Measurements from ENCODE around the gene KCNK18. TPM values are rescaled to one million over a fixed set of nuclear protein-coding genes. Genes with fewer than 3 reads are reported as not detected.

The KCNK18 gene
- total and polyA plus RNA-seq, 2 donors (not counting 3 experiments of a cell fraction or from before 2014, with no cell fraction given) = not detected

- intact Hi-C loops (cut with micrococcal nuclease) = no loop called here
- BruUV-seq (replicated peaks) = no TSS peak
- Histone ChIP-seq H3K79me2 (ENCODE audit: control insufficient read depth, insufficient read depth, low read length) (no peaks in the 10 kb centered on the region), H4K20me1 (replicated peaks; ENCODE audit: control insufficient read depth, extremely low read depth, insufficient read depth, low read length) (no peaks in the 10 kb centered on the region), H3K9me3 (replicated peaks; ENCODE audit: control insufficient read depth, insufficient read depth, low read length) (no peaks in the 10 kb centered on the region), H3K9me1 (replicated peaks; ENCODE audit: control insufficient read depth, extremely low read depth, insufficient read depth, low read length) (no peaks in the 10 kb centered on the region), H3K27ac (ENCODE audit: insufficient read depth, low read depth, low read length) (no peak overlapping the region), H2AFZ (ENCODE audit: low read depth, low read length) (no peak overlapping the region), H3K36me3 (ENCODE audit: control insufficient read depth in 2 of 2, extremely low read depth in 1 of 2, insufficient read depth in 2 of 2, low read length in 2 of 2) (no peaks in the 10 kb centered on the region), H3K4me2 (ENCODE audit: insufficient read depth, low read length) (no peak overlapping the region), H3K4me1 (ENCODE audit: control insufficient read depth, extremely low read depth, insufficient read depth, low read length) (no peaks in the 10 kb centered on the region), H3K9ac (replicated peaks; ENCODE audit: extremely low read depth, insufficient read depth, low read length) (no peak overlapping the region), H3K4me3 (replicated peaks in 1 of 3; ENCODE audit: insufficient read depth in 1 of 3, low read depth in 1 of 3, low read length in 3 of 3) (no peak overlapping the region), H3K27me3 (ENCODE audit: control insufficient read depth in 2 of 2, insufficient read depth in 2 of 2, low read length in 2 of 2) (no peaks in the 10 kb centered on the region)
- no peak for TF ChIP-seq JUN (IDR thresholded peaks at IDR 0.05; ENCODE audit: borderline replicate concordance, insufficient read depth, insufficient read length, low read depth)
- TF ChIP-seq MAX (IDR thresholded peaks at IDR 0.05; ENCODE audit: insufficient read depth, insufficient read length) = no peak
- no peak for TF ChIP-seq MYC (IDR thresholded peaks at IDR 0.05; ENCODE audit: low read depth, low read length)
- no peak for TF ChIP-seq POLR2A (IDR thresholded peaks at IDR 0.05; ENCODE audit: low read depth, low read length)
- no peak for TF ChIP-seq EZH2 (IDR thresholded peaks at IDR 0.05; ENCODE audit: borderline replicate concordance, low read depth, low read length, severe bottlenecking)
- no peak for TF ChIP-seq FOS (IDR thresholded peaks at IDR 0.05; ENCODE audit: borderline replicate concordance, insufficient read depth, low read length)
- DNase-seq (ENCODE audit: low read depth, low spot score) (no peak), FAIRE-seq (no peak)
- ChIA-PET CTCF (interaction anchor here (1.3 kb wide), 1 partner anchor 28 kb away, joined by 6 read pairs; no protein-coding TSS in a partner anchor), POLR2A (no interaction called here)
- dilution Hi-C loops (cut with MboI; ENCODE audit: extremely low pct_ligation_motif_present, low sequenced_read_pairs) = no loop called here
Measured at GRCh38 chr10:117188371-117188770, 8.9 kb upstream of the KCNK18 start.

- no peaks in the 10 kb centered on the region for H4K20me1 ChIP-seq (replicated peaks; ENCODE audit: control insufficient read depth, extremely low read depth, insufficient read depth, low read length)
- BruUV-seq (replicated peaks) = no TSS peak
- CTCF ChIA-PET = interaction anchor here (1.3 kb wide), 1 partner anchor 27 kb away, joined by 6 read pairs; no protein-coding TSS in a partner anchor
- intact Hi-C loops (cut with micrococcal nuclease) = no loop called here
- no peaks in the 10 kb centered on the region for H3K79me2 ChIP-seq (ENCODE audit: control insufficient read depth, insufficient read depth, low read length)
- H2AFZ ChIP-seq (ENCODE audit: low read depth, low read length) = no peak overlapping the region
- no peak overlapping the region for H3K4me2 ChIP-seq (ENCODE audit: insufficient read depth, low read length)
- H3K4me3 ChIP-seq (replicated peaks in 1 of 3; ENCODE audit: insufficient read depth in 1 of 3, low read depth in 1 of 3, low read length in 3 of 3) = no peak overlapping the region
- no peaks in the 10 kb centered on the region for H3K4me1 ChIP-seq (ENCODE audit: control insufficient read depth, extremely low read depth, insufficient read depth, low read length)
- no peaks in the 10 kb centered on the region for H3K9me3 ChIP-seq (replicated peaks; ENCODE audit: control insufficient read depth, insufficient read depth, low read length)
- H3K9me1 ChIP-seq (replicated peaks; ENCODE audit: control insufficient read depth, extremely low read depth, insufficient read depth, low read length) = no peaks in the 10 kb centered on the region
- DNase-seq (ENCODE audit: low read depth, low spot score) = no peak
- no peak overlapping the region for H3K27ac ChIP-seq (ENCODE audit: insufficient read depth, low read depth, low read length)
- dilution Hi-C loops (cut with MboI; ENCODE audit: extremely low pct_ligation_motif_present, low sequenced_read_pairs) = no loop called here
- no peak overlapping the region for H3K9ac ChIP-seq (replicated peaks; ENCODE audit: extremely low read depth, insufficient read depth, low read length)
- POLR2A ChIA-PET = no interaction called here
- no peaks in the 10 kb centered on the region for H3K27me3 ChIP-seq (ENCODE audit: control insufficient read depth in 2 of 2, insufficient read depth in 2 of 2, low read length in 2 of 2)
- no peak for FAIRE-seq
- H3K36me3 ChIP-seq (ENCODE audit: control insufficient read depth in 2 of 2, extremely low read depth in 1 of 2, insufficient read depth in 2 of 2, low read length in 2 of 2) = no peaks in the 10 kb centered on the region
- no peak for TF ChIP-seq CTCF (IDR thresholded peaks at IDR 0.05; ENCODE audit: extremely low read depth in 1 of 2, insufficient read depth in 1 of 2, low read depth in 1 of 2, low read length in 2 of 2)
- TF ChIP-seq JUN (IDR thresholded peaks at IDR 0.05; ENCODE audit: borderline replicate concordance, insufficient read depth, insufficient read length, low read depth) = no peak
- no peak for TF ChIP-seq FOS (IDR thresholded peaks at IDR 0.05; ENCODE audit: borderline replicate concordance, insufficient read depth, low read length)
- no peak for TF ChIP-seq EZH2 (IDR thresholded peaks at IDR 0.05; ENCODE audit: borderline replicate concordance, low read depth, low read length, severe bottlenecking)
- no peak for TF ChIP-seq MAX (IDR thresholded peaks at IDR 0.05; ENCODE audit: insufficient read depth, insufficient read length)
- no peak for TF ChIP-seq POLR2A (IDR thresholded peaks at IDR 0.05; ENCODE audit: low read depth, low read length)
- no peak for TF ChIP-seq GATA2 (IDR thresholded peaks at IDR 0.05; ENCODE audit: insufficient read depth, insufficient read length, low read depth, low read length)
- TF ChIP-seq POLR2AphosphoS5 (IDR thresholded peaks at IDR 0.05; ENCODE audit: insufficient read depth, low read depth, low read length) = no peak
- TF ChIP-seq MYC (IDR thresholded peaks at IDR 0.05; ENCODE audit: low read depth, low read length) = no peak
Measured at GRCh38 chr10:117189557-117189956, 7.7 kb upstream of the KCNK18 start.
